CD8-positive, alpha-beta memory T cell (primary cell): ENCODE data around the gene TAF6. TPM values are rescaled to one million over a fixed set of nuclear protein-coding genes. Genes with fewer than 3 reads are reported as not detected.

ENCODE experiments used
- CTCF ChIA-PET: fragments of 350-600 bp; sonication (Branson Sonifier 250); formaldehyde crosslinking; loops from one replicate; lab custom pipeline; 2021; ENCODE audit warnings: antibody characterized with exemption; lab: Charles Lee
- POLR2A ChIA-PET: fragments of 350-600 bp; sonication (Branson Sonifier 250); formaldehyde crosslinking; loops from one replicate; lab custom pipeline; 2021; ENCODE audit warnings: antibody characterized with exemption; lab: Charles Lee
- DNase-seq, 5 donors: peaks; one replicate each; pipeline versions ENCODE4 v3.0.0 to v3.0.0-alpha.2; 2020 to 2022; ENCODE audit warnings: mixed read lengths in 1 of 5
- H3K27ac ChIP-seq: one replicate; pipeline ENCODE4 v1.7.0; 2013; ENCODE audit warnings: low read depth, mild to moderate bottlenecking, low read length, moderate library complexity
- H3K27me3 ChIP-seq: 2 replicates; pipeline ENCODE4 v1.7.0; 2013; ENCODE audit warnings: low read length, mild to moderate bottlenecking; ENCODE audit not compliant: insufficient read depth, poor library complexity, severe bottlenecking
- H3K36me3 ChIP-seq: 2 replicates; pipeline ENCODE4 v1.7.0; 2013; ENCODE audit warnings: mild to moderate bottlenecking, low read length, moderate library complexity; ENCODE audit not compliant: insufficient read depth
- H3K4me1 ChIP-seq: 2 replicates; pipeline ENCODE4 v1.7.0; 2013; ENCODE audit warnings: mild to moderate bottlenecking, low read length, moderate library complexity; ENCODE audit not compliant: insufficient read depth
- H3K4me3 ChIP-seq: 2 replicates; pipeline ENCODE4 v1.7.0; 2013; ENCODE audit warnings: mild to moderate bottlenecking, low read length
- H3K9me3 ChIP-seq: 2 replicates; pipeline ENCODE4 v1.7.0; 2013; ENCODE audit warnings: mild to moderate bottlenecking, low read length
- H3K27ac Mint-ChIP-seq, 8 donors: one replicate each; pipeline ENCODE4 v1.8.0; 2020 to 2021; ENCODE audit warnings: mixed read lengths in 8 of 8, mild to moderate bottlenecking in 6 of 8, inconsistent platforms in 3 of 8, moderate library complexity in 3 of 8
- H3K27me3 Mint-ChIP-seq, 2 donors: one replicate each; pipeline ENCODE4 v1.8.0; 2020 to 2021; ENCODE audit warnings: mixed read lengths in 2 of 2, mild to moderate bottlenecking in 1 of 2, moderate library complexity in 1 of 2
- H3K36me3 Mint-ChIP-seq, 3 donors: one replicate each; pipeline ENCODE4 v1.8.0; 2020 to 2021; ENCODE audit warnings: mixed read lengths in 3 of 3, inconsistent platforms in 1 of 3, mild to moderate bottlenecking in 1 of 3
- H3K4me1 Mint-ChIP-seq, 3 donors: one replicate each; pipeline ENCODE4 v1.8.0; 2020 to 2021; ENCODE audit warnings: mixed read lengths in 3 of 3, inconsistent platforms in 1 of 3, mild to moderate bottlenecking in 1 of 3
- H3K4me3 Mint-ChIP-seq, 7 donors: one replicate each; pipeline ENCODE4 v1.8.0; 2020 to 2021; ENCODE audit warnings: mixed read lengths in 7 of 7, mild to moderate bottlenecking in 6 of 7, moderate library complexity in 4 of 7, inconsistent platforms in 2 of 7
- H3K9me3 Mint-ChIP-seq, 5 donors: one replicate each; pipeline ENCODE4 v1.8.0; 2020 to 2022; ENCODE audit warnings: mixed read lengths in 5 of 5, mild to moderate bottlenecking in 3 of 5, moderate library complexity in 2 of 5, inconsistent platforms in 1 of 5
- polyA plus RNA-seq: library from polyadenylated mRNA; unstranded; fragments of 300-500 nt; fragmentation: Illumina TruSeq; gene quantifications from one replicate; pipeline ENCODE4 v1.2.3, GENCODE V29; 2021
- total RNA-seq, 2 experiments: library from RNA; stranded (reverse); gene quantifications; one replicate each; pipeline ENCODE4 v1.2.3, GENCODE V29; 2021

TAF6 gene
- total and polyA plus RNA-seq, 3 experiments from 2014 or later = 39.8 to 82.3 (median 75.7) TPM

DNA sequence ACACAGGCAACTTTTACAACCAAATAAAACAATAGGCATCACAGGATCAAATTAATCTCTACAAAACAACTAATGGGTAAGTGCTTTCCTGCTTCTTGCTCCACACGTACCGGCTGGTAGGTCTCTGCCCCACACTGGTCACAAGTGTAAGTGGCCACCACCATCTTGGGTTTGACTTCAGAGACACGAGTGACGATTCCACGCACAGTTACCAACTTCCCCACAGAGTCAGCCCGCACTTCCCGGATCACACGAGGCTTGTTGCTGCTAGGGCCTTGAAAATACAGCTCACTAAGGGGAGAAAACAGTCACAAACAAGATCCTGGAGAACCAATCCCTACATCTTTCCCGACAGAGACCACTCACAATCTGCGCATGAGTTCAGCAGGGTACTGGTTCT is 20.2 kb downstream of the TAF6 start:
- no peak for DNase-seq
- Mint-ChIP-seq H3K4me1 (peaks cover 38 to 55% (median 43%) of the 10 kb centered on the region in 3 donors), H3K27ac (peak overlapping the region; percentile 47 to 99 (median 96)), H3K9me3 (no peaks in the 10 kb centered on the region), H3K4me3 (peak overlapping the region; percentile 60 to 97 (median 81)), H3K36me3 (peaks cover 7 to 79% (median 21%) of the 10 kb centered on the region in 3 donors), H3K27me3 (peaks cover 0 to 9% of the 10 kb centered on the region in 2 donors)
- no peaks in the 10 kb centered on the region for H3K9me3 ChIP-seq
- no peaks in the 10 kb centered on the region for H3K27me3 ChIP-seq
- H3K27ac ChIP-seq = peak overlapping the region; percentile 1
- peaks cover 51% of the 10 kb centered on the region for H3K36me3 ChIP-seq
- H3K4me1 ChIP-seq = peaks cover 21% of the 10 kb centered on the region
- H3K4me3 ChIP-seq = no peak overlapping the region
- CTCF ChIA-PET = interaction anchor here (0.7 to 3.8 kb wide), 3 partner anchors 16 to 187 kb away, joined by 3 to 19 read pairs (median 17); partner anchors contain the start of genes MBLAC1 and ZNF3
- POLR2A ChIA-PET = no interaction called here

DNA sequence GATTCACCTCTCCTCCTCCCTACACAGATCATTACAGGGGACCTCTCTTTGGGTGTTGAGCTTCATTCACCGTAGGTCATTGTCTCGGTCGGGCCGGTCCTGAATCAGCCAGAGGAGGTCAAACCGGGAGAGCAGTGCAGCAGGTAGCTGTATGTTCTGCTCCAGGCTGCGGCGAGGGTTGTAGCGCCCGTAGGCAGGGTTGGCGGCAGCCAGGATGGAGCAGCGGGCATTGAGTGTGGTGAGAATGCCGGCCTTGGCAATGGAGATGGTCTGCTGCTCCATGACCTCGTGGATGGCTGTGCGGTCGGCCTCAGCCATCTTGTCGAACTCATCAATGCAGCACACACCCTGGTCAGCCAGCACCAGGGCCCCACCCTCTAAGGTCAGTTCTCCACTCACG is 23.5 kb downstream of the TAF6 start:
- Histone ChIP-seq H3K27ac (no peak overlapping the region), H3K4me1 (peaks cover 15% of the 10 kb centered on the region), H3K9me3 (no peaks in the 10 kb centered on the region), H3K36me3 (peaks cover 80% of the 10 kb centered on the region), H3K4me3 (no peak overlapping the region), H3K27me3 (no peaks in the 10 kb centered on the region)
- no peak for DNase-seq
- Mint-ChIP-seq H3K27me3 (peaks cover 0 to 5% of the 10 kb centered on the region in 2 donors), H3K4me1 (peaks cover 27 to 44% (median 38%) of the 10 kb centered on the region in 3 donors), H3K4me3 (peak overlapping the region in 1 of 7 donors; percentile 37), H3K36me3 (peaks cover 16 to 98% (median 31%) of the 10 kb centered on the region in 3 donors), H3K9me3 (no peaks in the 10 kb centered on the region), H3K27ac (peak overlapping the region in 2 of 8 donors; percentile 33 to 72)
- POLR2A ChIA-PET = no interaction called here
- CTCF ChIA-PET = interaction anchor here (1.1 kb wide), 1 partner anchor 13 kb away, joined by 4 read pairs; no protein-coding TSS in a partner anchor

DNA sequence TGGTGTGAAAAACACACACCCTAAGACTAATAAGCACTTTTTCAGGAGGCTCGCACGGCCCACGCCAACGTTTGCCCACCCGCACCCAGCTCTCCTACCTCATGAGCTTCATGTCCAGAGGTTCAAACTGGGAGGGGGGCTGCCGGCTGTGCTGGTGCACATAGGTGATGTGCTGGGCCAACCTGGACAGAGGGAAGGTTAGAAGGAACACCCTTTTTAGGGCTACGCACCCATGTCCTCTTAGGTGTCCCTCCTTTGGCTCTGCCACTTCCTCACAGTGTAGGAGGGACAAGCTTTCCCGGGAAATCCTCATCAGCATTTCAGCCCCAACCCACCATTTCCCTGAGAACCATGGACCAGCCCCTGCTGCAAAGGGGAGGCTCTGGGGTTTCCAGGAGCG is 23.9 kb downstream of the TAF6 start:
- Histone ChIP-seq H3K4me3 (no peak overlapping the region), H3K27ac (no peak overlapping the region), H3K27me3 (no peaks in the 10 kb centered on the region), H3K36me3 (peaks cover 84% of the 10 kb centered on the region), H3K4me1 (peaks cover 15% of the 10 kb centered on the region), H3K9me3 (no peaks in the 10 kb centered on the region)
- H3K9me3 Mint-ChIP-seq = no peaks in the 10 kb centered on the region
- no peak for DNase-seq
- ChIA-PET CTCF (interaction anchor here (0.8 to 1.1 kb wide), 2 partner anchors 13 to 33 kb away, joined by 3 to 4 read pairs; no protein-coding TSS in a partner anchor), POLR2A (no interaction called here)
- peaks cover 0 to 2% of the 10 kb centered on the region in 2 donors for H3K27me3 Mint-ChIP-seq
- H3K4me1 Mint-ChIP-seq = peaks cover 26 to 44% (median 40%) of the 10 kb centered on the region in 3 donors
- peak overlapping the region in 1 of 7 donors; percentile 37 for H3K4me3 Mint-ChIP-seq
- H3K27ac Mint-ChIP-seq = peak overlapping the region in 1 of 8 donors; percentile 72
- H3K36me3 Mint-ChIP-seq = peaks cover 16 to 99% (median 31%) of the 10 kb centered on the region in 3 donors

DNA sequence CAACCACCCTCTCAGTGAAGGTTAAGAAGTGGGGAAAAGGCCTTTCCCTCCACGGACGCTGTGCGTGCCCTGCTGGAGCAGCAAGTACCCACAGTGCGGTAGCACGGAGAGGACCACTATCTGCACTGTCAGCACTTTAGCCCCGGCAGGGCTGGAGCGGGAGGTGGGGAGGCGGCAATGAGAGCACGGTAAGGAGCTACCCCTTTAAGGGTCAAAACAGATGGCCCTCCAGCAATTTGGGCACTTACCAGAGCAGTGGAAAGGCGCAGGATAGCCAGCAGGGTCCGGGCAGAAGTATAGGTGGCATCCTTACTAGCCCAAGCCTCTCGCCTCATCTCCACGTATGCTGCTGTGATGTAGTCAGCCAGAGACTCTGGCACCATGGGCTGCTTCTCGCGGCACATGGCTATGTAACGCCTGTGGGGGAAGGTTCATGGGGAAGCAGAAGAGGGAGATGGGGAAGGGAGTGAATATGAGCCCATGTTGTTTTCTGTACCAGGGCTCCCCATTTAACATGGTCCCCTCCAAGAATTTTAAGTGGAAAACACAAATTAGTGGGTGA is 25.2 kb downstream of the TAF6 start:
- Histone ChIP-seq H3K4me3 (no peak overlapping the region), H3K27ac (no peak overlapping the region), H3K36me3 (peaks cover 79% of the 10 kb centered on the region), H3K27me3 (no peaks in the 10 kb centered on the region), H3K9me3 (no peaks in the 10 kb centered on the region), H3K4me1 (peaks cover 13% of the 10 kb centered on the region)
- ChIA-PET CTCF (no interaction called here), POLR2A (no interaction called here)
- peaks cover 0 to 8% of the 10 kb centered on the region in 2 donors for H3K27me3 Mint-ChIP-seq
- no peak overlapping the region for H3K4me3 Mint-ChIP-seq
- no peaks in the 10 kb centered on the region for H3K9me3 Mint-ChIP-seq
- peaks cover 20 to 42% (median 38%) of the 10 kb centered on the region in 3 donors for H3K4me1 Mint-ChIP-seq
- H3K36me3 Mint-ChIP-seq = peaks cover 16 to 94% (median 25%) of the 10 kb centered on the region in 3 donors
- peak overlapping the region in 1 of 8 donors; percentile 5 for H3K27ac Mint-ChIP-seq
- no peak for DNase-seq

DNA sequence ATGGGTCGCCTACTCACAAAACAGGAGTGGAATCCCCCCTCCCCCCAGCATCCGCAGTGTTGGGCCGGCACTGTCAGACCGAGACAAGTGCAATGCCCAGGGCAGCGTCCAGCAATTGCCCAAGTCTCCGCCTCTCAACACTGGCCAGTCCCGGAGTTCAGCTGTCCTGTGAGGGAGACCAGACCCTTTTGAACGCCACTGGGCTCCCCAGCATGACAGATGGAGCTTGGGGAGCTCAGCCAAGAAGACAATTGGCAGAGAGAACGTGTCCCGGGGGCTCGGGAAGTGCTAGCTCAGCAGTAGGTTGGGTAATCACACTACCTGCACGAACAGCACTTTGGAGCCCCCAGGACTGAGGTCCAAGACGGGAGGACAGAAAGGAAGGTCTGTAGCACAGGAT is 25.7 kb downstream of the TAF6 start:
- Mint-ChIP-seq H3K4me1 (peaks cover 15 to 42% (median 33%) of the 10 kb centered on the region in 3 donors), H3K27ac (peak overlapping the region in 2 of 8 donors; percentile 3 to 5)
- POLR2A ChIA-PET = no interaction called here

DNA sequence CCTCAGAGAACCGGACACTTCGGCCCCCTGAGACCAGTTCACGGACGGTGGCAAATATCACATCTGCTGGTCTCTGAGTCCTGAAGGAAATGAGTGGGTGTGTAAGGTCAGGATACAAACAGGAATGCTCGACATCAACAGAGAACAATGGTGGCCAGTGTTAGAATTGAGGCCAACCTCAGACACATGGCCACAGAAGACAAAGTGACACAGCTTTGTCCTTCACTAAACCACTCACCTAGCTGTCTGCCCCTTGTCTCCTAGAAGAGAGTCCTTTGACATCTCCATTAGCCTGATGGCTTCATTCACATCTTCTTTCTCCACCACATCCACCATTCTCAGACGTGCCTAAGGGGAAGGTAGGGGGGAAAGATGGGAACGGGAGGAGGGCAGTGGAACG is 26.1 kb downstream of the TAF6 start:
- Histone ChIP-seq H3K4me3 (no peak overlapping the region), H3K27ac (no peak overlapping the region), H3K36me3 (peaks cover 70% of the 10 kb centered on the region), H3K27me3 (no peaks in the 10 kb centered on the region), H3K9me3 (no peaks in the 10 kb centered on the region), H3K4me1 (peaks cover 16% of the 10 kb centered on the region)
- ChIA-PET CTCF (interaction anchor here (1.2 kb wide), 1 partner anchor 11 kb away, joined by 6 read pairs; no protein-coding TSS in a partner anchor), POLR2A (no interaction called here)
- peaks cover 12 to 42% (median 28%) of the 10 kb centered on the region in 3 donors for H3K4me1 Mint-ChIP-seq
- no peak for DNase-seq
- H3K36me3 Mint-ChIP-seq = peaks cover 15 to 86% (median 19%) of the 10 kb centered on the region in 3 donors
- H3K27me3 Mint-ChIP-seq = peaks cover 0 to 9% of the 10 kb centered on the region in 2 donors
- H3K4me3 Mint-ChIP-seq = peak overlapping the region in 1 of 7 donors; percentile 53
- peak overlapping the region in 1 of 8 donors; percentile 93 for H3K27ac Mint-ChIP-seq
- H3K9me3 Mint-ChIP-seq = no peaks in the 10 kb centered on the region

More for the DNA sequence above, 25.7 kb downstream of the TAF6 start:
- no peaks in the 10 kb centered on the region for H3K9me3 Mint-ChIP-seq
- Histone ChIP-seq H3K9me3 (no peaks in the 10 kb centered on the region), H3K4me1 (peaks cover 12% of the 10 kb centered on the region), H3K4me3 (no peak overlapping the region), H3K36me3 (peaks cover 74% of the 10 kb centered on the region), H3K27ac (no peak overlapping the region), H3K27me3 (no peaks in the 10 kb centered on the region)
- CTCF ChIA-PET = no interaction called here
- no peak overlapping the region for H3K4me3 Mint-ChIP-seq
- peaks cover 16 to 89% (median 23%) of the 10 kb centered on the region in 3 donors for H3K36me3 Mint-ChIP-seq
- H3K27me3 Mint-ChIP-seq = peaks cover 0 to 9% of the 10 kb centered on the region in 2 donors
- DNase-seq = no peak

DNA sequence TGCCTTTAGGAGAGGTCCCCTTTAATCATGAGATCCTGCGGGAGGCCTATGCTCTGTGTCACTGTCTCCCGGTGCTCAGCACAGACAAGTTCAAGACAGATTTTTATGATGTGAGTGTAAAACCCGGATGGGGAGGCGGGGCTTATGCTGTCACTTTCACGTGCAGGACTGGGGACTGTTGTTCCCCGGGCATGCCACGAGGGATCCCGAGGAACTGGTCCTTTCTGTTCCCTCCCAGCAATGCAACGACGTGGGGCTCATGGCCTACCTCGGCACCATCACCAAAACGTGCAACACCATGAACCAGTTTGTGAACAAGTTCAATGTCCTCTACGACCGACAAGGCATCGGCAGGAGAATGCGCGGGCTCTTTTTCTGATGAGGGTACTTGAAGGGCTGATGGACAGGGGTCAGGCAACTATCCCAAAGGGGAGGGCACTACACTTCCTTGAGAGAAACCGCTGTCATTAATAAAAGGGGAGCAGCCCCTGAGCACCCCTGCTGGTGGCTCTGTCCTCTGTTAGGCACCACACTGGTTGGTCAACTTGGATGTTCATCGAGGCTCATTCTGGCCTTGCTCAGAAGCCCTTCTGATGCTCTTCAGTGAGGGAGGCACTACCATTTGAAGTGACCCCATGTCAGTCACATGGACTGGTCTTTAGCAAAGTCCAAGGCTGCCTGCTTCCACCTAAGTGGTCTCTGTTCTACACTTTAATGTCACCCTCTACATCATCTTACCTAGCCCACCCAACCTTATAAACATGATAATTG is 27.6 kb downstream of the TAF6 start:
- no peak for DNase-seq
- Mint-ChIP-seq H3K9me3 (no peaks in the 10 kb centered on the region), H3K4me3 (peak overlapping the region in 4 of 7 donors; percentile 15 to 92 (median 32)), H3K27ac (peak overlapping the region in 6 of 8 donors; percentile 16 to 93 (median 56)), H3K27me3 (peaks cover 0 to 9% of the 10 kb centered on the region in 2 donors), H3K36me3 (peaks cover 9 to 73% (median 13%) of the 10 kb centered on the region in 3 donors), H3K4me1 (peaks cover 10 to 40% (median 21%) of the 10 kb centered on the region in 3 donors)
- no peak overlapping the region for H3K4me3 ChIP-seq
- no peak overlapping the region for H3K27ac ChIP-seq
- no peaks in the 10 kb centered on the region for H3K27me3 ChIP-seq
- H3K36me3 ChIP-seq = peaks cover 59% of the 10 kb centered on the region
- ChIA-PET CTCF (interaction anchor here (1.2 kb wide), 2 partner anchors 9 kb away, joined by 4 to 6 read pairs; partner anchors contain the start of genes AP4M1 and MCM7), POLR2A (interaction anchor here (0.7 to 1.9 kb wide), 2 partner anchors 9 to 429 kb away, joined by 3 to 7 read pairs; partner anchors contain the start of genes AP4M1 and MCM7)
- no peaks in the 10 kb centered on the region for H3K9me3 ChIP-seq
- H3K4me1 ChIP-seq = peaks cover 21% of the 10 kb centered on the region
